ENCODE measurements around the gene PLCXD3. TPM values are rescaled to one million over a fixed set of nuclear protein-coding genes. Genes with fewer than 3 reads are reported as not detected.

PLCXD3 gene
- total RNA-seq, 1 experiment from 2014 or later, result not detected

DNA sequence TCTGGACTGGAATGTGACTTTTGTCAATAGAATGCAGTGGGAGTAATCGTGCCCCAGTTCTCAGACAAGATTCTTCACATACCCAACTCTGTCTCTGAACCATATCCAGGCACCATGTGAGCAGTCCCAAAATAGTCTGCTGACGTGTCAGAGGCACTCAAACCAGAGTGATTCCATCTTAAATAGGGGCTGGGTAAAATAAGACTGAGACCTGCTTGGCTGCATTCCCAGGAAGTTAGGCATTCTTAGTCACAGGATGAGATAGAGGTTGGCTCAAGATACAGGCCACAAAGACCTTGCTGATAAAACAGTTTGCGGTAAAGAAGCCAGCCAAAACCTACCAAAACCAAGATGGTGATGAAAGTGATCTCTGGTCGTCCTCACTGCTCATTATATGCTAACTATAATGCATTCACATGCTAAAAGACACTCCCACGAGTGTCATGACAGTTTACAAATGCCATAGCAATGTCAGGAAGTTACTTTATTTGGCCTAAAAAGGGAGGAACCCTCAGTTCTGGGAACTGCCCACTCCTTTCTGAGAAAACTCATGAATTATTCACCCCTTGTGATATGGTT, 16.9 kb upstream of the PLCXD3 start:
- Mint-ChIP-seq H3K4me3 (ENCODE audit: unreplicated experiment) (no peak overlapping the region), H3K36me3 (ENCODE audit: insufficient read depth, unreplicated experiment) (no peaks in the 10 kb centered on the region), H3K27ac (ENCODE audit: low read depth, unreplicated experiment) (no peak overlapping the region), H3K4me1 (ENCODE audit: insufficient read depth, unreplicated experiment) (peaks cover 13% of the 10 kb centered on the region), H3K9me3 (ENCODE audit: unreplicated experiment) (no peaks in the 10 kb centered on the region), H3K27me3 (ENCODE audit: insufficient read depth, unreplicated experiment) (peaks cover 27% of the 10 kb centered on the region)
- ChIA-PET CTCF (interaction anchor here (0.8 kb wide), 1 partner anchor 165 kb away, joined by 3 read pairs; no protein-coding TSS in a partner anchor), POLR2A (no interaction called here)
- intact Hi-C loops (cut with micrococcal nuclease), result loop anchor here (10.0 kb wide), 1 partner anchor 318 kb away; no protein-coding TSS in a partner anchor
- TF ChIP-seq, protein P1, sequence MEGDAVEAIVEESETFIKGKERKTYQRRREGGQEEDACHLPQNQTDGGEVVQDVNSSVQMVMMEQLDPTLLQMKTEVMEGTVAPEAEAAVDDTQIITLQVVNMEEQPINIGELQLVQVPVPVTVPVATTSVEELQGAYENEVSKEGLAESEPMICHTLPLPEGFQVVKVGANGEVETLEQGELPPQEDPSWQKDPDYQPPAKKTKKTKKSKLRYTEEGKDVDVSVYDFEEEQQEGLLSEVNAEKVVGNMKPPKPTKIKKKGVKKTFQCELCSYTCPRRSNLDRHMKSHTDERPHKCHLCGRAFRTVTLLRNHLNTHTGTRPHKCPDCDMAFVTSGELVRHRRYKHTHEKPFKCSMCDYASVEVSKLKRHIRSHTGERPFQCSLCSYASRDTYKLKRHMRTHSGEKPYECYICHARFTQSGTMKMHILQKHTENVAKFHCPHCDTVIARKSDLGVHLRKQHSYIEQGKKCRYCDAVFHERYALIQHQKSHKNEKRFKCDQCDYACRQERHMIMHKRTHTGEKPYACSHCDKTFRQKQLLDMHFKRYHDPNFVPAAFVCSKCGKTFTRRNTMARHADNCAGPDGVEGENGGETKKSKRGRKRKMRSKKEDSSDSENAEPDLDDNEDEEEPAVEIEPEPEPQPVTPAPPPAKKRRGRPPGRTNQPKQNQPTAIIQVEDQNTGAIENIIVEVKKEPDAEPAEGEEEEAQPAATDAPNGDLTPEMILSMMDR (IDR thresholded peaks at IDR 0.05; ENCODE audit: unreplicated experiment), result no peak
- DNase-seq (ENCODE audit: unreplicated experiment), result peak; percentile 88
- BruUV-seq (replicated peaks), result no TSS peak

DNA sequence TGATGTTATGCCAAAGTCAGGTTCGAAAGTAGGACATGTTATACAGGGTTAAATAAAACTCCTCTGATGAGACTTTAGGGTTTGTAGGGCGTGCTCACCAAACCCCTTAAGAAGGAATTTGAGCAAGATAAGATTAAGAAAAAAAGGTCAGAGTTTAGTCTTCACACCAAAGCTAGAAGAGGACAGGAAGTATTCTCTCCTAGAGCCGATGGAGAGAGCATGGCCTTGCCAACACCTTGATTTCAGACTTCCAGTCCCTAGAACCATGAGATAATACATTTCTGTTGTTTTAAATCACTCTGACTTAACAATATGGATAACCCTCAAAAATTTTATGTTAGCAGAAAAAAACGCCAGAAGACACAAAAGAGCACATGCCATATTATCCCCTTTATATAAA, 16.3 kb upstream of the PLCXD3 start:
- Mint-ChIP-seq H3K27ac (ENCODE audit: low read depth, unreplicated experiment) (no peak overlapping the region), H3K27me3 (ENCODE audit: insufficient read depth, unreplicated experiment) (peaks cover 33% of the 10 kb centered on the region), H3K4me1 (ENCODE audit: insufficient read depth, unreplicated experiment) (peaks cover 13% of the 10 kb centered on the region), H3K4me3 (ENCODE audit: unreplicated experiment) (no peak overlapping the region), H3K9me3 (ENCODE audit: unreplicated experiment) (no peaks in the 10 kb centered on the region), H3K36me3 (ENCODE audit: insufficient read depth, unreplicated experiment) (no peaks in the 10 kb centered on the region)
- intact Hi-C loops (cut with micrococcal nuclease), result loop anchor here (10.0 kb wide), 1 partner anchor 318 kb away; no protein-coding TSS in a partner anchor
- no TSS peak for BruUV-seq (replicated peaks)
- ChIA-PET POLR2A (no interaction called here), CTCF (interaction anchor here (0.7 to 0.8 kb wide), 2 partner anchors 166 to 257 kb away, joined by 3 to 4 read pairs; no protein-coding TSS in a partner anchor)
- no peak for DNase-seq (ENCODE audit: unreplicated experiment)
- TF ChIP-seq, protein P1 (IDR thresholded peaks at IDR 0.05; ENCODE audit: unreplicated experiment), result no peak

DNA sequence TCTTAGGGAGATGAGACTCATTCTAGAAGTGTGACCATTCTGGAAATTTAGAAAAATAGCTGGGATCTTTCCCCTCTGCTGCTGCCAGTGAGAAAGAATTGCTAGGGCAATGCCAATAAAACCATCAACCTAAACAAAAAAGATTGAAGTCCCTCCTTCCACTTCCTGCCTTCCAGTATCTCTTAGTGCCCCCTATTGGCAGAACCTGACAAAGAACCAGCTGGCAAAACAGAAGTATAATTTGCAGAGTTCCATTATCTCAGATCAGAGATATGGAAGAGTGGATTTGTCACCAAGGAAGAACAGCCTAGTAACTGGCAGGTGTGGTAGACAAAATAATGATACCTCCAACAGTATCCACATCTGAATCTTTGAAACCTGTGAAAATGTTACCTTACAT, 13.8 kb upstream of the PLCXD3 start:
- CTCF ChIA-PET, result interaction anchor here (0.6 to 1.0 kb wide), 2 partner anchors 616 to 619 kb away, joined by 7 to 9 read pairs; no protein-coding TSS in a partner anchor
- POLR2A ChIA-PET, result no interaction called here
- peaks cover 13% of the 10 kb centered on the region for H3K4me1 Mint-ChIP-seq (ENCODE audit: insufficient read depth, unreplicated experiment)
- intact Hi-C loops (cut with micrococcal nuclease), result loop anchor here (1.0 to 10.0 kb wide), 2 partner anchors 254 to 321 kb away; no protein-coding TSS in a partner anchor
- no peaks in the 10 kb centered on the region for H3K9me3 Mint-ChIP-seq (ENCODE audit: unreplicated experiment)
- no peak overlapping the region for H3K4me3 Mint-ChIP-seq (ENCODE audit: unreplicated experiment)
- TF ChIP-seq, protein P1 (IDR thresholded peaks at IDR 0.05; ENCODE audit: unreplicated experiment), result no peak
- H3K36me3 Mint-ChIP-seq (ENCODE audit: insufficient read depth, unreplicated experiment), result no peaks in the 10 kb centered on the region
- peaks cover 34% of the 10 kb centered on the region for H3K27me3 Mint-ChIP-seq (ENCODE audit: insufficient read depth, unreplicated experiment)
- peak; percentile 24 for DNase-seq (ENCODE audit: unreplicated experiment)
- BruUV-seq (replicated peaks), result no TSS peak
- no peak overlapping the region for H3K27ac Mint-ChIP-seq (ENCODE audit: low read depth, unreplicated experiment)

DNA sequence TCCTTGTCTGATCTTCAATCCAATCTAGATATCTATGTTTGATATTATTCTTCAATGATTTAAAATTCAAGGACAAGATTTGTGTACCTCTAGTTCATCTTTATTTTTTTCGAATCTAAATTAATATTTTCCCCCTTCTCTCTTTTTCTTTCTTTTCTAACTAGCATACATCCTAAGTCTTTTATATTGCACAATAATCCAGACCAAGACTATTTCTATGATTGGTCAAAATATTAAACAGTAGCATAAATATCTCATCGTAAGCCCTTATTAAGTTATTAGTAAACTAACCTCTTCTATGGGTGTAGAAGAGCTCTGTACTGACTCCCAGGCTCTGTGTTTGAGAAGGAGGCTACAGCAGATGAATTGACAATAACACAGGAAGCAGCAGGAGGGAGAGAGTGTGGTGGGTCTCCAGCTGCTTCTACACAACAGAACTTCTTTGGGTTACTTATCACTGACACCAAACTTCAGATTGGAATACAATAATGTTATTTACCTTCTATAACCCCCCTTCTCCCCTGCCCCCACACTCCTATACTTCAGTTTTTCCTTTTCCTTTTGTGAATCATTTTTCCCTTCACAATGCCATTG, 11.9 kb upstream of the PLCXD3 start:
- H3K27ac Mint-ChIP-seq (ENCODE audit: low read depth, unreplicated experiment), result no peak overlapping the region
- no peaks in the 10 kb centered on the region for H3K36me3 Mint-ChIP-seq (ENCODE audit: insufficient read depth, unreplicated experiment)
- ChIA-PET CTCF (interaction anchor here (2.5 kb wide), 1 partner anchor 618 kb away, joined by 12 read pairs; no protein-coding TSS in a partner anchor), POLR2A (no interaction called here)
- H3K4me1 Mint-ChIP-seq (ENCODE audit: insufficient read depth, unreplicated experiment), result peaks cover 11% of the 10 kb centered on the region
- H3K9me3 Mint-ChIP-seq (ENCODE audit: unreplicated experiment), result no peaks in the 10 kb centered on the region
- intact Hi-C loops (cut with micrococcal nuclease), result loop anchor here (10.0 kb wide), 1 partner anchor 323 kb away; no protein-coding TSS in a partner anchor
- TF ChIP-seq, protein P1 (IDR thresholded peaks at IDR 0.05; ENCODE audit: unreplicated experiment), result no peak
- no peak for DNase-seq (ENCODE audit: unreplicated experiment)
- peaks cover 34% of the 10 kb centered on the region for H3K27me3 Mint-ChIP-seq (ENCODE audit: insufficient read depth, unreplicated experiment)
- BruUV-seq (replicated peaks), result no TSS peak
- H3K4me3 Mint-ChIP-seq (ENCODE audit: unreplicated experiment), result no peak overlapping the region

All from MCF 10A (cell line).